Stimulated activated CD8-positive, alpha-beta memory T cell treated with anti-CD3 and anti-CD28 coated beads, Interleukin-7, amount 100 ng/mL, for 24 hours (primary cell): Measurements from ENCODE around the gene IPO4.

ENCODE experiments used
- DNase-seq: peaks from one replicate; pipeline ENCODE4 v3.0.0-alpha.2; 2020; ENCODE audit warnings: low read depth

IPO4 gene

DNA sequence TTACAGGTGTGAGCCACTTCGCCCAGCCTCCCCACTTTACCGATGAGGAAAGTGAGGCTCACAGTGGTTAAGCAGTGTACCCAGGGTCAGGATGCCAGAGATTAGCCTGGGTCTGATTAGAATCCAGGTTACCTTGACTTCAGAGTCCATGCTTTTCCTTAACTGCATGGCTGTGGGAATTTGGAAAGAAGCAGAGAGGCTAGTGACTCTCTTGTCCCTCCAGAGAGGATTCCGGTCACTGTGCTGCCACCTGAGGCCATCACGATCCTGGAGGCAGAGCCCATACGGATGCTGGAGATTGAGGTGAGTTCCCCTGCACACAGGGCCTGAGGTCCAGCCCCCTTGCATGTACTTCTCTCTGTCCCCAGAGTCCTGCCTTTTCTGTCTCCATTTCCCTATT, 12.0 kb downstream of the IPO4 start:
- DNase-seq: no peak

DNA sequence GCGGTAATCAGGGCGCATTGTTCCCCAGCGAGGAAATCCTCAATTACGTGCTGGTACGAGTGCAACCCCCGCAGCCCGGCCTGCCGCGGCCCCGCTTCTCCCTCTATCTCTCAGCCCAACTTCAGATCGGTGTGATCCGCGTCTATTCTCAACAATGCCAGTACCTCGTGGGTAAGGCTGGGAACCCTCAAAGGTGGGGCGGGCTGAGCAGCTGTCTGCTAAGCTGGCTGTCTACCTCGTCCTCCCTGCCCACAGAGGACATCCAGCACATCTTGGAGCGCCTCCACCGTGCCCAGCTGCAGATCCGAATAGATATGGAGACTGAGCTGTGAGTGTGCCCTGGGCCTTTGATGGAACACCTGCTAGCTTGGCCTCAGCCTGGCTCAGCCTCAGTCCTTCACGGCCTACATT, 15.7 kb downstream of the IPO4 start:
- DNase-seq: no peak

DNA sequence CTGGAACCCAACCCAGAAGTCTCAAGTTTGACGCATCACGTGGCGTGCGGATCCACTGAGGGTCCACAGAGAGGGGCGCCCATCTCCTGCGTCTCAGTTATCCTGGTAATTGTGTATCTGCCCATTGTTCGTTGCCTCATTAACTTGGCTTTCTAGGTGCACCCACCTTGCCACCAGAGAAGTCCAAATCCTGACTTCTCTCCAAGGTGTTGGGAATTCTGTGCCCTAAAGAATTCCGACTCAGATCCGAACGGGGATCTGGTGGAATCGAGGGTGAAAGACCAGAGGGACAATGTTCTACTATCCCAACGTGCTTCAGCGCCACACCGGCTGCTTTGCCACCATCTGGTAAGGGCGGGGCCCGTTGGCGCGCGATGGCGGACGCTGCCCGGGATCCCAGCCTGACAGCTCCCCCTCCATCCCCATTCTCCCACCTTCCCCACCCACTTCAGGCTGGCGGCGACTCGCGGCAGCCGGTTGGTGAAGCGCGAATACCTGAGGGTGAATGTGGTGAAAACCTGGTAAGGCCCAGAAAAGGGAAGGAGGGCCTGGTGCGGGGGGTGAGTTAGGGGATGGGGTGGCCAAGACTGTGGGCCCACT, 16.3 kb downstream of the IPO4 start:
- DNase-seq: no peak

DNA sequence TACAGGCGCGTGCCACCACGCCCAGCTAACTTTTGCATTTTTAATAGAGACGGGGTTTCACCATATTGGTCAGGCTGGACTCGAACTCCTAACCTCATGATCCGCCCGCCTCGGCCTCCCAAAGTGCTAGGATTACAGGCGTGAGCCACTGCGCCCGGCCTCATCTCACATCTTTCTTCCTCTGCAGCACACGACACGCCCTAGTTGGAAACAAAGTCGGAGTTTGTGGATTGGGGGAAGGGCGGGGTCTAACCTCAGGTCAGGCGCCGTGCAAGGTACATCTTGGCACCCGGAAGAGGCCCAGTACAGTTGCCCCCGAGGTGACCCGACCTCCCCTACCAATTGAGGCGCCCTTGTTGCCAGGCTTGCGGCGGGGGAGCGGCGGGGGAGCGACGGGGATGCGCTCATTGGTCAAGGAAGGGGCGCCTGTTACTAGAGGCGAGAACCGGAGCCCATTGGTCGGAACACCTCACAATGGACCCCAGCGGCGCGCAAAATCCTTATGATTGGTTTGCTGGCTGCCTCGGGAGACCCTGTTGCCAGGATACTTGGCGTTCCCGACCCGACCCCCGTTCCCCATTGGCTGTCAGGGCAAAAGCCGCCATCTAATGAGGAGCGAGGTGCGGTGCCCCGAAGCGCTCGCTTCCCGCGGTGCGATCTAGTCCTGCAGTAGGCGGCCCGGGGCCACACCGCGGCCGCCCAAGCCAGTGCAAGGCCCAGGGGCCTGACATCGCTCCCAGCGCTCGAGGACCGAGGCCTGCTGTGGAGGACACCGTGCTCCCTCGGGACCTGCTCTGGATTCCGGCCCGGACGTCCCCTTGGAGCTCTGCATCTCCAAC, 17.0 kb downstream of the IPO4 start, which contains the start of gene REC8:
Gene REC8 (plus strand): TSS at position 659 of the 839 bp plus-strand sequence. CDS start 473 bp downstream, outside the sequence.
- DNase-seq: peak; percentile 48

DNA sequence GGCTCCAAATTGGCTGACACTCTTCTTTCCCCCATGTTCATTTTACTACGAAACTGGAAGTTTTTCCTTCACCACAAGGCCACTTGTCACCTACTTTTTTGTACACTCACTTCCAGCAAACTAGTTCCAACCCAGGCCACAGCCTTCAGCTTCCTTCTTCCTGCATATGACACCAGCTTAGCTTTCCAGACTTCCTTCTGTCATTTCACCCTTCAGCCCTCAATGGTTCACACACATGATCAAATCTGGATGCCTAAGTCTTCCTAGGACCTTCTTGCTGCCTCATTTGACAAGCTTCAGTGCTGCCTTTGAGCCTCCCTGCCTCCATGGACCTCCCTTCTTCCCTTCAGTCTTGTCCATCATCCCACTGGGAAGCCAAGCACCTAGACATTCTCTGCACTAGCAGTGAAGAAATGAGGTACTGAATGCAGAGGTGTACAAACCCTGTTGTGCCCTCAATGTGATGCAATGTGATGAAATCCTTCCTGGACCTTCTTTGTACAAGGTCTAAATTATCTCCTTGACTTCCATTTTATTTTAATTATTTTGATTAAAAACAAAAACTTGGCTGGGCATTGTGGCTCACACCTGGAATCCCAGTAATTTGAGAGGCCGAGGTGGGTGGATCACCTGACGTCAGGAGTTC, 21.0 kb downstream of the IPO4 start:
- DNase-seq: no peak

DNA sequence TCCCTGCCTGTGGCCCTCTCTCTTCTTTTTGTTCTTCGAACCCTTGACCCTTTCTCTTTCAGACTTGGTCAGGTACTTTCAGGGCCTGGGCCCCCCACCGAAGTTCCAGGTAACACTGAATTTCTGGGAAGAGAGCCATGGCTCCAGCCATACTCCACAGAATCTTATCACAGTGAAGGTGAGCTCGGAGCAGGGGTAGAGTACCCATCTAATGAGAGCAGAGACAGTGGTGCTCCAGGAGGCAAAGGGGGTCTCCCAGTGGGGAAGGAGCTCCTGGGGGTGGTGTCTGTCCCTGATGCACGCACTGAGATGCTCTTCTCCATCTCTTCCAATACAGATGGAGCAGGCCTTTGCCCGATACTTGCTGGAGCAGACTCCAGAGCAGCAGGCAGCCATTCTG, 22.8 kb downstream of the IPO4 start:
- DNase-seq: no peak

DNA sequence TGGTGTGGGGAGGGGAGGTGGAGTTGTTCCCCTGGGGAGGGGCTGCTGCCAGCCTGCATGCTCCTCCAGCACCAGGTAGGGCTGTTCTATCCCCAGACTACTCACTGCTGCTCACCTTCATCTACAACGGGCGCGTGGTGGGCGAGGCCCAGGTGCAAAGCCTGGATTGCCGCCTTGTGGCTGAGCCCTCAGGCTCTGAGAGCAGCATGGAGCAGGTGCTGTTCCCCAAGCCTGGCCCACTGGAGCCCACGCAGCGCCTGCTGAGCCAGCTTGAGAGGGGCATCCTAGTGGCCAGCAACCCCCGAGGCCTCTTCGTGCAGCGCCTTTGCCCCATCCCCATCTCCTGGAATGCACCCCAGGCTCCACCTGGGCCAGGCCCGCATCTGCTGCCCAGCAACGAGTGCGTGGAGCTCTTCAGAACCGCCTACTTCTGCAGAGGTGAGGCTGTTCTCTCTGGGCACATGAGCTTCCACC, 24.1 kb downstream of the IPO4 start:
- no peak for DNase-seq

DNA sequence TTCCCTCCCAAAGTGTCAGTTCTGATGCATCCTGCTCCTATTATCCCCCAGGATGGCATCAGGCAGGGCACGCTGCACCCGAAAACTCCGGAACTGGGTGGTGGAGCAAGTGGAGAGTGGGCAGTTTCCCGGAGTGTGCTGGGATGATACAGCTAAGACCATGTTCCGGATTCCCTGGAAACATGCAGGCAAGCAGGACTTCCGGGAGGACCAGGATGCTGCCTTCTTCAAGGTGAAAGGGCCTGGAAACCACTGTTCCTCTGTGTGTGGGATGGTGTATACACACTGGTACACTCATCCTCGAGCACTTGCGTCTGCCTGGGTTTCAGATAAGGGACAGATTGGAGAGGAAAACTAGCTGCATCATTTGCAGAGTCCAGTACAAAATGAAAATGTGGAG, 26.5 kb downstream of the IPO4 start:
- DNase-seq: no peak

DNA sequence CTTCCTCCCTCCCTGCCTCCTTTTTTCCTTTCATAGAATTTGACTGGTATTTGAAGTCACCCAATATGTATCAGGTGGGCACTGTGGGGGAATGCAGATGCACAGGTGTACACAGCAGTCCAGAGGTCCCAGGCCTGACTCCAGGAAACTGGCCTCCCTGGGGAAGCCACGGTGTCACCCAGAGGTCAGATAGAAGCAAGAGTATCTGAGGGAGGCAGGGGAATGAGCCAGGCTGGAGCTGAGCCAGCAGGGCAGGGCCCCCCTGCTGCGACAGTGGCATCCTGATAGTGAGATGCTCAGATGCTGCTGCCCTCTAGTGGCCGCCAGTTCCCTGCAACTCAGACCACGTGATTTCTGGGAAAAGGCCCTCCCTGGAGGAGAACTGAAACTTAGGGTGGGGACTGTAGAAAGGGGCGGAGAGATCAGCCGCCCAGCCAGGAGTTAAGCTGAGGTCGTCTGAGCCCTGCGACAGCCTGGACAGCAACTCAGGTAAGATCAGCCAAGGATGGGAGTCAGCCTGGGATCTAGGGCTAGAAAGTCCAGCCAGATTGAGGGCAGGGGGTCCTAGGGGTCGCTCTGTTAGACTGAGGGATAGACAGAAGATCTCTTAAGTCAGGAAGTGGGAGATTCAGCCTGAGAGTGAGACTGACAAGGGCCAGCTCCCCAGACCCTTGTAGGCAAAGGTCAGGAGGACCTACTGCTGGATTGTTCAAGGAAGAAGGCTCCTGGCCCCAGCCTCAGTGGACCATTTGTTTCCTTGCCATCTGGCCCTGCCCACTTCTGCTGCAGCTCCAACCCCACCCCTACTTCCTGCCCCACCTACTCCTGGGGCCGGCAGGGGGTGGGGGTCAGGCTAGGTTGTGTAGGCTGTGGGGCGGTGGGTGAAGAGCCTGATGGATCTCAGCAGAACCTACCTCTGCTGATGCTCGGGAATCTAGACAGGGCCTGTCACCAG, 27.5 kb downstream of the IPO4 start, which contains the start of gene IRF9:
Gene IRF9 (plus strand): TSS at position 416 of the 955 bp plus-strand sequence. CDS start 880 bp downstream, outside the sequence.
- peak; percentile 97 for DNase-seq

DNA sequence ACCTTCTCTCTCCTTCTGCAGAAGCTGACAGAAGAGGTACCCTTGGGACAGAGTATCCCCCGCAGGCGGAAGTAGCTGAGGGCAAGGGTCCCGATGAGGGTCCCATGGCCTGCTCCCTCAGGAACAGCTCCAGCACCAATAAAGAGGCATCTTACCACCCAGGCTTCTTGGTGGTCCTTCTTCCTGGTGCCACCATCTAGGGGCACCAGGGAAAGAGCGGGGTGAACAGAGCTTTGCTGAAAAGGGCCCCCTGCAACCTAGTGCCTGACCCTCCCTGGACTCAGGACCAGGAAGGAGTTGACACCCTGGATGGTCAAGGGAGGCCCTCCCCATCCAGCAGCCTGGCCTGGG, 28.1 kb downstream of the IPO4 start:
- no peak for DNase-seq

DNA sequence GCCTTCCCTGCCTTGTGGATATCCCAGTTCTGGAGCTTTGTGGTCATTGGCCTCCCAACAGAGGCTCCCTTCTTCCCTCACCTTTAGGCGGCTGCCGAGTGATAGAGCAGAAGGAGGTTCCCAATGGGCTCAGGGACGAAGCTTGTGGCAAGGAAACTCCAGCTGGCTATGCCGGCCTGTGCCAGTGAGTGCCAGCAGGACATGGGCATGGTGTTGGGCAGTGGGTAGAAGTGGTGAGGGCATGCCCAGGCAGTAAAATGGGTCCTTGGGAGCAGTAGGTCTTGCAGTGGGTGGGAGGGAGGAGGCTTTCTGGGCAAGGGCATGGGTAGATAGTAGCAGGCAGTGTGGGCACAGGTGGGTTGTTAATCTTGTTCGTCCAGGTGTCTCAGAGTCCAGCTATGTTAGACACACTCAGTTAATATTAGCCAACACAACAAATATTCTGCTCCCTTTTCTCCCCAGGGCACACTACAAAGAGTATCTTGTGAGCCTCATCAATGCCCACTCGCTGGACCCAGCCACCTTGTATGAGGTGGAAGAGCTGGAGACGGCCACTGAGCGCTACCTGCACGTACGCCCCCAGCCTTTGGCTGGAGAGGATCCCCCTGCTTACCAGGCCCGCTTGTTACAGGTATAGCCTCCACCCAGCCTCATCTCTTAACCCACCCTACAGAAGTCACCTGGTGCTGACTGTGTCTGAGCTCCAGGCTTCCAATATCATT, 28.7 kb downstream of the IPO4 start:
- DNase-seq: no peak

DNA sequence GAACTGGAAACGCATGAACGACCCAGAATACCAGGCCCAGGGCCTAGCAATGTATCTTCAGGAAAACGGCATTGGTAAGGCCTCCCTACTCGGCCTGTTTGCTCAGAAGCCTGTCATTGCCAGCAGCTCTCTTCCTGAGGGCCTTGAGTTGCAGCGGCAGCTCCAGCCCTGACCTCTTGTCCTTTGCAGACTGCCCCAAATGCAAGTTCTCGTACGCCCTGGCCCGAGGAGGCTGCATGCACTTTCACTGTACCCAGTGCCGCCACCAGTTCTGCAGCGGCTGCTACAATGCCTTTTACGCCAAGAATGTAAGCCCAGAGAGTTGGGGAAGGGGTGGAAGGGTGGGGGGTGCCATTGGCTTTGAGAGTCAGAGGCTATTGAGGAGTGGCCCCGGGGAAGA, 31.3 kb downstream of the IPO4 start:
- DNase-seq: no peak

DNA sequence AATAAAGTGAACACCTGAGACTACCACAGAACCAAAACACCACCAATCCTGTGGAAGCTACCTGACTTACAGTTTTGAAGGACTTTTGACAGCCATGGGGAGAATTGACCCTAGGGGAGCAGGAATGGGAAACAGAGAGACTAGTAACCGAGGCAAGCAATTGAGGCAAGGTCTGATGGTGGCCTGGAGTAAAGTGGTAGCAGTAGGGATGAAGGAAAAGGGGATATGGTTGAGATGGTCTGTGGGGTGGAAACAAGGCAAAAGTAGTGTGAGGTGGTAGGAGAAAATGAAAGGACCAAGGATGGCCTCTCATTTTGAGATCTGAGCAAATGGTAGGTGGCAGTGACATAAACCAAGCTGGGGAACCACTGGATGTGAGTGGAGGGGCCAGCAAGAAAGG, 31.8 kb downstream of the IPO4 start:
- DNase-seq: no peak

DNA sequence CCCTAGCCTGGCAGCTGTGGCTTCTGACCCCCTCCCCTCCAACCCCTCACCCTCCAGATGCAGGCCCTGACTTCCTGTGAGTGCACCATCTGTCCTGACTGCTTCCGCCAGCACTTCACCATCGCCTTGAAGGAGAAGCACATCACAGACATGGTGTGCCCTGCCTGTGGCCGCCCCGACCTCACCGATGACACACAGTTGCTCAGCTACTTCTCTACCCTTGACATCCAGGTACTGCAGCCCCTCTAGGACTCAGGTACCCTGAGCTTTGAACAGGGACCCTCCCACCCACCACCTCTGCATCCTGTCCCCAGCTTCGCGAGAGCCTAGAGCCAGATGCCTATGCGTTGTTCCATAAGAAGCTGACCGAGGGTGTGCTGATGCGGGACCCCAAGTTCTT, 33.5 kb downstream of the IPO4 start:
- DNase-seq: no peak

DNA sequence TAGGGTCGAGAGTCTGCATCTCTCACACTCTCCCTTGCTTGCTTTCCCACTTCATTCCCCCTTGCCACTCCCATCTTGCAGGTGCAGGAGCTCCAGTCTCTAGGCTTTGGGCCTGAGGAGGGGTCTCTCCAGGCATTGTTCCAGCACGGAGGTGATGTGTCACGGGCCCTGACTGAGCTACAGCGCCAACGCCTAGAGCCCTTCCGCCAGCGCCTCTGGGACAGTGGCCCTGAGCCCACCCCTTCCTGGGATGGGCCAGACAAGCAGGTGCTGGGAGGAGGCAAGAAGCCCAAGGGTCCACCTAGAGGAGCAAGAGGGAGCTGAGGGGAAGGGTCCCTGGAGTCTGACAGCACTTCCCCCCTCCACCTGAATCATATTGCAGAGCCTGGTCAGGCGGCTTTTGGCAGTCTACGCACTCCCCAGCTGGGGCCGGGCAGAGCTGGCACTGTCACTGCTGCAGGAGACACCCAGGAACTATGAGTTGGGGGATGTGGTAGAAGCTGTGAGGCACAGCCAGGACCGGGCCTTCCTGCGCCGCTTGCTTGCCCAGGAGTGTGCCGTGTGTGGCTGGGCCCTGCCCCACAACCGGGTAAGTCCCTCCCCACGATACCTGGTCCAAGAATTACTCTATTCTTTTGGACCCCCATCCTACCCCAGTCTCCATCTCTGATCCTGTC, 37.1 kb downstream of the IPO4 start:
- no peak for DNase-seq

DNA sequence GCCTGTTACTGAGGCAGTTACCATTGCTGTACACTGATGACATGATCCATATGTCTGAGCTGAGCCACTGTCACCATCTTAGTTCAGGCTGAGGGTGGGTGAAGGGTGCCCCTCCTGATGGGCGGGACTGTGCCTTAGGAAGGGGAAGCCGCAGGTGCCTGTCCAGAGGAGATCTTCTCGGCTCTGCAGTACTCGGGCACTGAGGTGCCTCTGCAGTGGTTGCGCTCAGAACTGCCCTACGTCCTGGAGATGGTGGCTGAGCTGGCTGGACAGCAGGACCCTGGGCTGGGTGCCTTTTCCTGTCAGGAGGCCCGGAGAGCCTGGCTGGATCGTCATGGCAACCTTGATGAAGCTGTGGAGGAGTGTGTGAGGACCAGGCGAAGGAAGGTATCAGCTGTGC, 37.6 kb downstream of the IPO4 start:
- no peak for DNase-seq

DNA sequence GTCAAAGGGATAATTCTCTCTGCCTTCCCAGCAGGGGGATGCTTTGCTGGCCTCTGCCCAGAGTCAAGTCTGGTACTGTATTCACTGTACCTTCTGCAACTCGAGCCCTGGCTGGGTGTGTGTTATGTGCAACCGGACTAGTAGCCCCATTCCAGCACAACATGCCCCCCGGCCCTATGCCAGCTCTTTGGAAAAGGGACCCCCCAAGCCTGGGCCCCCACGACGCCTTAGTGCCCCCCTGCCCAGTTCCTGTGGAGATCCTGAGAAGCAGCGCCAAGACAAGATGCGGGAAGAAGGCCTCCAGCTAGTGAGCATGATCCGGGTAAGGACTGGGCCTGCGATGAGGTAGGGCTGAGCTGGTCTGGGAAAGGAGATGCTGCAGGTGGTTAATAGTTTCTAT, 38.0 kb downstream of the IPO4 start:
- no peak for DNase-seq

DNA sequence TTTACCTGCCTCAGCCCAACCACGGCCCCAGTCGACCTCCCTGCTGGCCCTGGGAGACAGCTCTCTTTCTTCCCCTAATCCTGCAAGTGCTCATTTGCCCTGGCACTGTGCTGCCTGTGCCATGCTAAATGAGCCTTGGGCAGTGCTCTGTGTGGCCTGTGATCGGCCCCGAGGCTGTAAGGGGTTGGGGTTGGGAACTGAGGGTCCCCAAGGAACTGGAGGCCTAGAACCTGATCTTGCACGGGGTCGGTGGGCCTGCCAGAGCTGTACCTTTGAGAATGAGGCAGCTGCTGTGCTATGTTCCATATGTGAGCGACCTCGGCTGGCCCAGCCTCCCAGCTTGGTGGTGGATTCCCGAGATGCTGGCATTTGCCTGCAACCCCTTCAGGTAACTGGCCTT, 38.6 kb downstream of the IPO4 start:
- no peak for DNase-seq

DNA sequence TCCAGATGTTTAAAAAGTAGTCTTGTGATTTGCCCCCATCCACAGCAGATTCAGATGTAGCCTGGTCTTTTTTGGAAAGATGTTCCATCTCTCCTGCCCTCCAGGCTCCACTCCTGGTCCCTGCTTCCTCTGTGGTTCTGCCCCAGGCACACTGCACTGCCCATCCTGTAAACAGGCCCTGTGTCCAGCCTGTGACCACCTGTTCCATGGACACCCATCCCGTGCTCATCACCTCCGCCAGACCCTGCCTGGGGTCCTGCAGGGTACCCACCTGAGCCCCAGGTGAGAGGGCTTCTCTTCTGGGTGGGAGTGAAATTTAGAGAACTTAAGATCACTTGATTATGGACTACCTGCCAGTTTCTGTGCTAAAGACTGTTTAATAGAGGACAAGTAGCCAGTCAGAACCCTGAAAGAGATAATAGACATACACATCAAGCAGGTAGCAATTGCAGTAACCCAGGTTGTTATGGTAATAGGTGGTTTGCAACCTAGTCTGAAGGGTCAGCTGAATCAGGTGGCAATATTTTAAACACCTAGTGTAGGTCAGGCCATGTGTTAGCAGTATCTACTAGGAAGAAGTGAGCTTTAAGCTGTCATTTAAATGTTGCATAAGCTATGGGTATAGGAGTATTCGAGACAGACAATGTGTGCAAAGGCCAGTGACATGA, 39.2 kb downstream of the IPO4 start:
- no peak for DNase-seq
